HFFc6 (cell line): ENCODE results near the gene GPR135. TPM values are rescaled to one million over a fixed set of nuclear protein-coding genes. Genes with fewer than 3 reads are reported as not detected.
A peak's percentile ranks its signal among the peaks of the same experiment; 100 is the strongest.
"Not testable (repeated sequence)": the region's sequence is repeated elsewhere in the genome, so short reads cannot be mapped to it uniquely, and the experiment has no call there.

ENCODE experiments used
- DNase-seq: peaks from one replicate; pipeline ENCODE4 v3.0.0-alpha.2; 2018
- H3K27ac Mint-ChIP-seq: 2 replicates; pipeline ENCODE4 v1.8.0; 2020; ENCODE audit warnings: mild to moderate bottlenecking, mixed read lengths
- H3K27me3 Mint-ChIP-seq: 2 replicates; pipeline ENCODE4 v1.8.0; 2021; ENCODE audit warnings: mild to moderate bottlenecking, moderate library complexity, mixed read lengths; ENCODE audit not compliant: insufficient read depth
- H3K36me3 Mint-ChIP-seq: 2 replicates; pipeline ENCODE4 v1.8.0; 2021; ENCODE audit warnings: low read depth, mixed read lengths
- H3K4me1 Mint-ChIP-seq: 2 replicates; pipeline ENCODE4 v1.8.0; 2020; ENCODE audit warnings: low read depth, mixed read lengths
- H3K4me3 Mint-ChIP-seq: 2 replicates; pipeline ENCODE4 v1.8.0; 2020; ENCODE audit warnings: mild to moderate bottlenecking, moderate library complexity, mixed read lengths
- H3K9me3 Mint-ChIP-seq: 2 replicates; pipeline ENCODE4 v1.8.0; 2020; ENCODE audit warnings: mild to moderate bottlenecking, mixed read lengths
- total RNA-seq, 6 experiments: library from RNA; stranded (reverse); fragmentation: NEBNext Ultra II Directional; extraction: Animal tissue kit (Norgen Biotek cat#: 25700); gene quantifications; 2 replicates in 1 of 6; 3 replicates in 5 of 6; pipeline ENCODE4 v1.2.3, GENCODE V29; 2021
- TF ChIP-seq, protein P1 (sequence below): fragments of 200-600 bp; sonication (generic); IDR thresholded peaks from 2 replicates; pipeline ENCODE4 v1.5.0; 2021; ENCODE audit warnings: antibody characterized with exemption, mild to moderate bottlenecking

Gene GPR135
- total RNA-seq, 6 experiments from 2014 or later: 1.7 to 2.7 (median 2.1) TPM

DNA sequence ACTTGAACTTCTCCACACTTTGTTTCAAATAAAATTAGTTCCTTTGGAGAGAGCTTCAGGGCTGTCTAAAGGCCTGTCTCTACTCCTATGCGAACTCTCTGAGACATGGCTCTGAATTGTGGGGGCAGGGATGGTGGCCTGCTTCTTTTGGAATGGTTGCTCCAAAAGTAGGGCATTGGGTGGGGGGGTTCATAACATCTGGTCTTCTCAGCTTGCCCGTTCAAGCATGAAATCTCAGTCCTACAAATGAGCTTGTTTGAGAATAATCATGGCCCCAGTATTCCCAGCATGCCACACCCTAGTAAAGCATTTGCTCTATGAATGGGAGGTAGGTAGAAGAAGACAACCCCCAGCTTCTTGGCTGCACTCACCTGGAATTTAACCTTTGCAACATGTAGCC, 6.7 kb downstream of the GPR135 start:
- no peak for DNase-seq
- no peaks in the 10 kb centered on the region; the same call in 1 of the 2 replicates for H3K27me3 Mint-ChIP-seq
- peaks cover 71% of the 10 kb centered on the region for H3K36me3 Mint-ChIP-seq
- peaks cover 31% of the 10 kb centered on the region for H3K4me1 Mint-ChIP-seq
- H3K4me3 Mint-ChIP-seq: no peak overlapping the region
- peaks cover 9% of the 10 kb centered on the region for H3K9me3 Mint-ChIP-seq
- H3K27ac Mint-ChIP-seq: no peak overlapping the region
- TF ChIP-seq, protein P1, sequence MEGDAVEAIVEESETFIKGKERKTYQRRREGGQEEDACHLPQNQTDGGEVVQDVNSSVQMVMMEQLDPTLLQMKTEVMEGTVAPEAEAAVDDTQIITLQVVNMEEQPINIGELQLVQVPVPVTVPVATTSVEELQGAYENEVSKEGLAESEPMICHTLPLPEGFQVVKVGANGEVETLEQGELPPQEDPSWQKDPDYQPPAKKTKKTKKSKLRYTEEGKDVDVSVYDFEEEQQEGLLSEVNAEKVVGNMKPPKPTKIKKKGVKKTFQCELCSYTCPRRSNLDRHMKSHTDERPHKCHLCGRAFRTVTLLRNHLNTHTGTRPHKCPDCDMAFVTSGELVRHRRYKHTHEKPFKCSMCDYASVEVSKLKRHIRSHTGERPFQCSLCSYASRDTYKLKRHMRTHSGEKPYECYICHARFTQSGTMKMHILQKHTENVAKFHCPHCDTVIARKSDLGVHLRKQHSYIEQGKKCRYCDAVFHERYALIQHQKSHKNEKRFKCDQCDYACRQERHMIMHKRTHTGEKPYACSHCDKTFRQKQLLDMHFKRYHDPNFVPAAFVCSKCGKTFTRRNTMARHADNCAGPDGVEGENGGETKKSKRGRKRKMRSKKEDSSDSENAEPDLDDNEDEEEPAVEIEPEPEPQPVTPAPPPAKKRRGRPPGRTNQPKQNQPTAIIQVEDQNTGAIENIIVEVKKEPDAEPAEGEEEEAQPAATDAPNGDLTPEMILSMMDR: no peak

DNA sequence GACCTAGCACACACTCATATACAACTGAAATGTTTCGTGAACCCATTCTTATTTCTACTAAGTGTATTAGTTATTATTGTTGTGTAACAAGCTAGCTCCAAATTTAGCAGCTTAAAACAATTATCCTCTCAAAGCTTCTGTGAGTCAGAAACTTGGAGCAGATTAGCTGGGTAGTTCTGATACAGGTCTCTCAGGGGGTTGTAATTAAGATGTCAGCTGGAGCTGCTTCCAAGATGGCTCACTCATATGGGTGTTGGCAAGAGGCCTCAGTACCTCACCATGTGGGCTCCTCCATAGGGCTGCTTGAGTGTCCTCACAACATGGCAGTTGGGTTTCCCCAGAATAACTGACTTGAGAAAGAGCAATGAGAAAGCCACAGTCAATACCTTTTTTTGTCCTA, 9.8 kb downstream of the GPR135 start:
- Mint-ChIP-seq H3K27me3 (no peaks in the 10 kb centered on the region; the same call in 1 of the 2 replicates), H3K9me3 (peaks cover 9% of the 10 kb centered on the region), H3K27ac (peak overlapping the region; percentile 93), H3K4me1 (peaks cover 41% of the 10 kb centered on the region), H3K4me3 (no peak overlapping the region), H3K36me3 (peaks cover 58% of the 10 kb centered on the region)
- TF ChIP-seq, protein P1: no peak
- DNase-seq: peak; percentile 17

DNA sequence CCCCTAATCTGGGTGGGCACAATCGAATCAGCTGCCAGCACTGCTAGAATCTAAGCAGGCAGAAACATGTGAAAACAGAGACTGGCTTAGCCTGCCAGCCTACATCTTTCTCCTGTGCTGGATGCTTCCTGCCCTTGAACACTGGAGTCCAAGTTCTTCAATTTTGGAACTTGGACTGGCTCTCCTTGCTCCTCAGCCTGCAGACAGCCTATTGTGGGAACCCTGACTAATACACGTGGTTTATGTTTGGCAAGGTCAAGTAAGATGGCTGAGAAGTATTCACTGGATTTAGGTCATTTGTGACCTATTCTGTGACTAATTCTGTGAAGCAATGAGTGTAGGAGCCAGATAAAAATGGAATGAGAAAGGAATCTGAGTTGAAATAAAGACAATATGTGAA, 11.0 kb downstream of the GPR135 start:
- peaks cover 45% of the 10 kb centered on the region for H3K4me1 Mint-ChIP-seq
- TF ChIP-seq, protein P1: no peak
- no peaks in the 10 kb centered on the region for H3K27me3 Mint-ChIP-seq
- peaks cover 9% of the 10 kb centered on the region for H3K9me3 Mint-ChIP-seq
- peak overlapping the region; percentile 93 for H3K27ac Mint-ChIP-seq
- DNase-seq: peak; percentile 92
- peaks cover 47% of the 10 kb centered on the region for H3K36me3 Mint-ChIP-seq
- H3K4me3 Mint-ChIP-seq: peak overlapping the region; percentile 75

DNA sequence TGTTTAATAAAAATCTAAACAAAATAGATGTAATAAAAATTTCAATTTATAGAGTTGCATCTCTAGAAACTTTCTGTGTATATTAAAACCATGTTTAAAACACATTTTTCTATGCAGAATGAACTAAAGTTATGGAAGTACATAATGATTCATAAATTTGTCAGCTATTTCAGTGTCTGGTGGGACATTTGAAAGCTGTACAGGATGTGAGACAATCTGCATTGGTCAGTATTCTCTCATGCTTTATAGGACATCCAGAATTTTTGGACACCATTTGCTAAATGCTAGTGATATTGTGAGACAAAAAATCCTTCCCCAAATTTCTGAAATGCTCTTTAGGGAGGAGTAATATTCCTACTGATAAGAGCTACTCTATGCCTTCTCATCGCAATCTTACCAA, 13.3 kb downstream of the GPR135 start:
- TF ChIP-seq, protein P1: no peak
- H3K27me3 Mint-ChIP-seq: no peaks in the 10 kb centered on the region
- peaks cover 9% of the 10 kb centered on the region for H3K9me3 Mint-ChIP-seq
- DNase-seq: no peak
- peaks cover 29% of the 10 kb centered on the region for H3K36me3 Mint-ChIP-seq
- no peak overlapping the region for H3K4me3 Mint-ChIP-seq
- H3K27ac Mint-ChIP-seq: no peak overlapping the region
- H3K4me1 Mint-ChIP-seq: peaks cover 52% of the 10 kb centered on the region

DNA sequence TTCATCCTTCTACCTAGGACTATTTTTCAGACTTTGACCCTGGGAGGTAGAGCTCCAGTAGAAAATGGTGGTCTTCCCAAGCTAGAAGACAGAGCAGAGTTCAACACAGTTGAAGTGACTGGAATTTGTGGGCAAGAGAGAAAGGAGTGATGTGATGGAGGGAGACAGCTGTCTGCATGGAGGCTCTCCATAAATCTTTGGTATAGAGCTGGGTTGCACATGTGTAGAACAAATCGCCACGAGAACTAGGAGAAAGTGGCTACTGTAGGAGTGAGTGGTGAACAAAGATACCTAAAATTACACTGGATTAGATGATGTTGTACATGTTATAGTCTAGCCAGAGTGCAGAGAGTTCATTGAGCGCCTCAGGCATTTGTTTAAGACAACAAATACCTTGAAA, 14.5 kb downstream of the GPR135 start:
- TF ChIP-seq, protein P1: no peak
- Mint-ChIP-seq H3K36me3 (peaks cover 18% of the 10 kb centered on the region), H3K4me1 (peaks cover 48% of the 10 kb centered on the region), H3K27me3 (no peaks in the 10 kb centered on the region), H3K27ac (no peak overlapping the region), H3K9me3 (peaks cover 3% of the 10 kb centered on the region), H3K4me3 (no peak overlapping the region)
- DNase-seq: no peak

DNA sequence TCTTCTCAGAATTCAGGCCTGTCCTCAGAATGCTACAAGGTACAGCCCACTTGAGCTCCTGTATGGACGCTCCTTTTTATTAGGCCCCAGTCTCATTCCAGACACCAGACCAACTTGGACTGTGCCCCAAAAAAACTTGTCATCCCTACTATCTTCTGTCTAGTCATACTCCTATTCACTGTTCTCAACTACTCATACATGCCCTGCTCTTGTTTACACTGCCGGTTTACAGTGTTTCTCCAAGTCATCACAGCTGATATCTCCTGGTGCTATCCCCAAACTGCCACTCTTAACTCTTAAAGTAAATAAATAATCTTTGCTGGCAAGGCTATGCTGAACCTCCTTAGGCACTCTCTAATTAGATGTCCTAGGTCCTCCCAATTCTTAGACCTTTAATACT, 16.5 kb downstream of the GPR135 start:
- H3K27me3 Mint-ChIP-seq, DNase-seq, H3K9me3 Mint-ChIP-seq, H3K36me3 Mint-ChIP-seq, H3K27ac Mint-ChIP-seq, H3K4me3 Mint-ChIP-seq: not testable (repeated sequence)
- peaks cover 27% of the 10 kb centered on the region for H3K4me1 Mint-ChIP-seq
